LNCaP clone FGC (cell line): Measurements from ENCODE around the gene KLHDC10.

Source experiments
- DNase-seq: peaks from one replicate; pipeline ENCODE4 v3.0.0-alpha.2; 2011; ENCODE audit warnings: low read depth
- H3K4me3 ChIP-seq: 2 replicates; pipeline ENCODE4 v1.5.1; 2011; ENCODE audit warnings: mild to moderate bottlenecking, low read depth, low read length, control low read depth
- TF ChIP-seq, protein P1 (sequence below): IDR thresholded peaks from 2 replicates; pipeline ENCODE4 v1.5.1; 2012; ENCODE audit warnings: mild to moderate bottlenecking; ENCODE audit not compliant: control insufficient read depth, insufficient read depth; ENCODE audit errors: extremely low read depth

Gene KLHDC10

GRCh38 chr7:130131964-130132875, 61.9 kb downstream of the KLHDC10 start:
- H3K4me3 ChIP-seq, result no peak overlapping the region
- TF ChIP-seq, protein P1, sequence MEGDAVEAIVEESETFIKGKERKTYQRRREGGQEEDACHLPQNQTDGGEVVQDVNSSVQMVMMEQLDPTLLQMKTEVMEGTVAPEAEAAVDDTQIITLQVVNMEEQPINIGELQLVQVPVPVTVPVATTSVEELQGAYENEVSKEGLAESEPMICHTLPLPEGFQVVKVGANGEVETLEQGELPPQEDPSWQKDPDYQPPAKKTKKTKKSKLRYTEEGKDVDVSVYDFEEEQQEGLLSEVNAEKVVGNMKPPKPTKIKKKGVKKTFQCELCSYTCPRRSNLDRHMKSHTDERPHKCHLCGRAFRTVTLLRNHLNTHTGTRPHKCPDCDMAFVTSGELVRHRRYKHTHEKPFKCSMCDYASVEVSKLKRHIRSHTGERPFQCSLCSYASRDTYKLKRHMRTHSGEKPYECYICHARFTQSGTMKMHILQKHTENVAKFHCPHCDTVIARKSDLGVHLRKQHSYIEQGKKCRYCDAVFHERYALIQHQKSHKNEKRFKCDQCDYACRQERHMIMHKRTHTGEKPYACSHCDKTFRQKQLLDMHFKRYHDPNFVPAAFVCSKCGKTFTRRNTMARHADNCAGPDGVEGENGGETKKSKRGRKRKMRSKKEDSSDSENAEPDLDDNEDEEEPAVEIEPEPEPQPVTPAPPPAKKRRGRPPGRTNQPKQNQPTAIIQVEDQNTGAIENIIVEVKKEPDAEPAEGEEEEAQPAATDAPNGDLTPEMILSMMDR, result no peak
- DNase-seq, result no peak

GRCh38 chr7:130133029-130133782, 62.9 kb downstream of the KLHDC10 start:
- TF ChIP-seq, protein P1, result no peak
- no peak for DNase-seq
- no peak overlapping the region for H3K4me3 ChIP-seq

GRCh38 chr7:130134106-130134636, 63.8 kb downstream of the KLHDC10 start:
- H3K4me3 ChIP-seq, result no peak overlapping the region
- no peak for DNase-seq
- TF ChIP-seq, protein P1, result no peak

- no peak overlapping the region for H3K4me3 ChIP-seq
- no peak for DNase-seq
- TF ChIP-seq, protein P1, result no peak
Observed at GRCh38 chr7:130134726-130135125, 64.4 kb downstream of the KLHDC10 start.

- no peak overlapping the region for H3K4me3 ChIP-seq
- DNase-seq, result no peak
- TF ChIP-seq, protein P1, result no peak
Observed at GRCh38 chr7:130135208-130136205, 65.2 kb downstream of the KLHDC10 start.

GRCh38 chr7:130136579-130137167, 66.3 kb downstream of the KLHDC10 start:
- H3K4me3 ChIP-seq, result no peak overlapping the region
- DNase-seq, result no peak
- TF ChIP-seq, protein P1, result no peak
